Thoracic aorta (tissue), 2 donors: ENCODE results near the gene SLC10A1. TPM values are rescaled to one million over a fixed set of nuclear protein-coding genes. Genes with fewer than 3 reads are reported as not detected.
A peak's percentile ranks its signal among the peaks of the same experiment; 100 is the strongest.

ENCODE experiments used
- ATAC-seq: fragments of 150-250 bp; one replicate; pipeline ENCODE4 v1.8.0; 2017; ENCODE audit warnings: low read depth; ENCODE audit not compliant: insufficient number of reproducible peaks, low FRiP score
- DNase-seq: peaks from one replicate; pipeline ENCODE4 v3.0.0-alpha.2; 2020; ENCODE audit warnings: low spot score
- H3K27ac ChIP-seq, 2 donors: fragments of 200-600 bp; sonication (generic); 1 replicate in 1 of 2; 2 replicates in 1 of 2; pipeline ENCODE4 v1.5.1; 2016; ENCODE audit warnings: mild to moderate bottlenecking in 2 of 2, moderate library complexity in 2 of 2
- H3K27me3 ChIP-seq: fragments of 200-600 bp; sonication (generic); replicated peaks from 2 replicates; pipeline ENCODE4 v1.6.0; 2016; ENCODE audit warnings: mild to moderate bottlenecking; ENCODE audit not compliant: insufficient read depth
- H3K36me3 ChIP-seq: fragments of 200-600 bp; sonication (generic); one replicate; pipeline ENCODE4 v1.5.1; 2016
- H3K4me1 ChIP-seq, 2 donors: fragments of 200-600 bp; sonication (generic); 1 replicate in 1 of 2; 2 replicates in 1 of 2; pipeline versions ENCODE4 v1.5.1 to v1.6.0; 2016; ENCODE audit warnings: low read depth in 2 of 2, mild to moderate bottlenecking in 1 of 2; ENCODE audit not compliant: control insufficient read depth in 1 of 2
- H3K4me3 ChIP-seq: fragments of 200-600 bp; sonication (generic); 2 replicates; pipeline ENCODE4 v1.5.1; 2016; ENCODE audit warnings: mild to moderate bottlenecking
- H3K9me3 ChIP-seq: fragments of 200-600 bp; sonication (generic); 2 replicates; pipeline ENCODE4 v1.5.1; 2016
- CTCF ChIP-seq: fragments of 200-600 bp; sonication (generic); IDR thresholded peaks from one replicate; pipeline ENCODE4 v1.5.1; 2019; ENCODE audit warnings: antibody characterized with exemption
- total RNA-seq, 2 donors: library from RNA; depleted of rRNA; stranded (reverse); fragments of >200 nt; gene quantifications; one replicate each; pipeline versions ENCODE4 v1.1.0 to v1.2.3, GENCODE V29; 2016

SLC10A1 gene
- total RNA-seq, 2 donors from 2014 or later, result not detected

- H3K9me3 ChIP-seq, result no peaks in the 10 kb centered on the region
- TF ChIP-seq CTCF, result no peak
- H3K4me1 ChIP-seq, result peaks cover 29 to 47% of the 10 kb centered on the region in 2 donors
- no peak overlapping the region for H3K27ac ChIP-seq
- H3K27me3 ChIP-seq, result no peaks in the 10 kb centered on the region
- no peak for DNase-seq
- no peak for ATAC-seq
- peaks cover 59% of the 10 kb centered on the region for H3K36me3 ChIP-seq
- no peak overlapping the region for H3K4me3 ChIP-seq
Observed at GRCh38 chr14:69771136-69771535, 25.9 kb downstream of the SLC10A1 start.

- DNase-seq, result no peak
- H3K36me3 ChIP-seq, result peaks cover 59% of the 10 kb centered on the region
- H3K9me3 ChIP-seq, result no peaks in the 10 kb centered on the region
- H3K27me3 ChIP-seq, result no peaks in the 10 kb centered on the region
- H3K4me1 ChIP-seq, result peaks cover 29 to 50% of the 10 kb centered on the region in 2 donors
- H3K4me3 ChIP-seq, result no peak overlapping the region
- H3K27ac ChIP-seq, result no peak overlapping the region
- TF ChIP-seq CTCF, result no peak
- no peak for ATAC-seq
Observed at GRCh38 chr14:69770559-69770958, 26.5 kb downstream of the SLC10A1 start.

- TF ChIP-seq CTCF, result no peak
- DNase-seq (no peak), ATAC-seq (no peak)
- Histone ChIP-seq H3K4me3 (peak overlapping the region; percentile 23), H3K27ac (no peak overlapping the region), H3K27me3 (no peaks in the 10 kb centered on the region), H3K36me3 (peaks cover 53% of the 10 kb centered on the region), H3K4me1 (peaks cover 29 to 50% of the 10 kb centered on the region in 2 donors), H3K9me3 (no peaks in the 10 kb centered on the region)
Observed at GRCh38 chr14:69769623-69770022, 27.4 kb downstream of the SLC10A1 start.

- Histone ChIP-seq H3K4me3 (peak overlapping the region; percentile 100), H3K27me3 (no peaks in the 10 kb centered on the region), H3K27ac (no peak overlapping the region), H3K36me3 (peaks cover 47% of the 10 kb centered on the region), H3K9me3 (no peaks in the 10 kb centered on the region), H3K4me1 (peaks cover 29 to 50% of the 10 kb centered on the region in 2 donors)
- DNase-seq (no peak), ATAC-seq (no peak)
- no peak for TF ChIP-seq CTCF
Observed at GRCh38 chr14:69768873-69769272, 28.2 kb downstream of the SLC10A1 start.

GRCh38 chr14:69767369-69767999, 29.6 kb downstream of the SLC10A1 start:
- H3K27me3 ChIP-seq, result no peaks in the 10 kb centered on the region
- no peak for TF ChIP-seq CTCF
- peaks cover 38% of the 10 kb centered on the region for H3K36me3 ChIP-seq
- H3K4me1 ChIP-seq, result peaks cover 29 to 50% of the 10 kb centered on the region in 2 donors
- H3K27ac ChIP-seq, result peak overlapping the region; percentile 100
- no peaks in the 10 kb centered on the region for H3K9me3 ChIP-seq
- ATAC-seq, result peak; percentile 67
- peak overlapping the region; percentile 100 for H3K4me3 ChIP-seq
- peak; percentile 69 for DNase-seq
